WI38 (cell line): ENCODE measurements around the gene CDH23.

Experiments used
- H3K4me3 ChIP-seq: 2 replicates; pipeline ENCODE4 v1.5.1; 2011; ENCODE audit warnings: low read depth, mild to moderate bottlenecking, control low read depth, low read length
- TF ChIP-seq, protein P1 (sequence below): IDR thresholded peaks from 2 replicates; pipeline ENCODE4 v1.5.1; 2012; ENCODE audit warnings: low read depth, mild to moderate bottlenecking, control low read depth, low read length

Gene CDH23

GRCh38 chr10:71747039-71747531 is 350.4 kb downstream of the CDH23 start:
- TF ChIP-seq, protein P1, sequence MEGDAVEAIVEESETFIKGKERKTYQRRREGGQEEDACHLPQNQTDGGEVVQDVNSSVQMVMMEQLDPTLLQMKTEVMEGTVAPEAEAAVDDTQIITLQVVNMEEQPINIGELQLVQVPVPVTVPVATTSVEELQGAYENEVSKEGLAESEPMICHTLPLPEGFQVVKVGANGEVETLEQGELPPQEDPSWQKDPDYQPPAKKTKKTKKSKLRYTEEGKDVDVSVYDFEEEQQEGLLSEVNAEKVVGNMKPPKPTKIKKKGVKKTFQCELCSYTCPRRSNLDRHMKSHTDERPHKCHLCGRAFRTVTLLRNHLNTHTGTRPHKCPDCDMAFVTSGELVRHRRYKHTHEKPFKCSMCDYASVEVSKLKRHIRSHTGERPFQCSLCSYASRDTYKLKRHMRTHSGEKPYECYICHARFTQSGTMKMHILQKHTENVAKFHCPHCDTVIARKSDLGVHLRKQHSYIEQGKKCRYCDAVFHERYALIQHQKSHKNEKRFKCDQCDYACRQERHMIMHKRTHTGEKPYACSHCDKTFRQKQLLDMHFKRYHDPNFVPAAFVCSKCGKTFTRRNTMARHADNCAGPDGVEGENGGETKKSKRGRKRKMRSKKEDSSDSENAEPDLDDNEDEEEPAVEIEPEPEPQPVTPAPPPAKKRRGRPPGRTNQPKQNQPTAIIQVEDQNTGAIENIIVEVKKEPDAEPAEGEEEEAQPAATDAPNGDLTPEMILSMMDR, result no peak
- no peak overlapping the region for H3K4me3 ChIP-seq

DNA sequence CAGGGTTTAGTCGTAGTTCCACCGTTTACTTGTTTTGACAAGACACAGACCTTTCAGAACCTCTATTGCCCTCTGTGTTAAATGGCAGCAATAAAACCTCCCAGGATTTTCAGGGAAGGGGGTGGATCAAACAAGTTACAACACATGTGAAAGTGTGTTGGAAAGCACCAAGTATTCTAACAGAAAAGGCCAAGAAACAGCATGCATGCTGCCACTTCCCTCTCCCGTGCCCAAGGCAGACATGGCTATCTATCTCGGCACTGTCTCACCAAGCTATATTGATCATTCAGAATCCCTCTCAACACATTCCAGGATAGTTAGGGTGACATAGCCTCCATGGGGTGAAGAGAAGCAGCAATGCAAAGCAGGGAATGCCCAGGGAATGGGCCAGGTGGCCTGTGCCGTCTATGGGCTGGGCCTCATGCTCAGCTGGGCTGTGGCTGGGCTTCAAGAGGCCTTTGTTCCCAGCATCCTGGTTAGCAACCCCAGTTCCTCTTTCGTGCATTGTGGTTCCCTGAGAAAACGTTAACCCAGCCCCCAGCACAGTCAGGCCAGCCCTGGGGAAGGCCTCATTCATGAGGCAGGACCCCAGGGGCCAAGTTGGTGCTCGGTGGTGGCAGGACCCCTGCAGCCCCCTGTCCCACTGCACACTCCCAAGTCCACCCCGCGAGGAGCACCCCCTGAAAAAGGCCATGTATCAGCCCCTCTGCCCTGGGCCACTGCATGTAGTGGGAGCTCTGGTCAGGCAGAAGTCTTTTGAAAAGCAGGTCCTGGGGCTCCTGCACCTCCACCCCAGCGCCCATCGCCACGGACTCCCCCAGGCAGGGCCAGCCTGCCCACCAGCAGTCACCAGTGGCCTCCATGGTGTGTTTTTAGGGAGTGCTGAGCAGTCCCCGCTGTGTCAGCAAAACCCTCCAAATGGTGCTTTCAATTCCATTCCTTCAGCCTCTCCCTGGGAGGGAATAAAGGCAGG is 351.1 kb downstream of the CDH23 start:
- TF ChIP-seq, protein P1, result no peak
- no peak overlapping the region for H3K4me3 ChIP-seq

- TF ChIP-seq, protein P1, result no peak
- H3K4me3 ChIP-seq, result no peak overlapping the region
Measured at GRCh38 chr10:71748671-71749191, 352.0 kb downstream of the CDH23 start.

DNA sequence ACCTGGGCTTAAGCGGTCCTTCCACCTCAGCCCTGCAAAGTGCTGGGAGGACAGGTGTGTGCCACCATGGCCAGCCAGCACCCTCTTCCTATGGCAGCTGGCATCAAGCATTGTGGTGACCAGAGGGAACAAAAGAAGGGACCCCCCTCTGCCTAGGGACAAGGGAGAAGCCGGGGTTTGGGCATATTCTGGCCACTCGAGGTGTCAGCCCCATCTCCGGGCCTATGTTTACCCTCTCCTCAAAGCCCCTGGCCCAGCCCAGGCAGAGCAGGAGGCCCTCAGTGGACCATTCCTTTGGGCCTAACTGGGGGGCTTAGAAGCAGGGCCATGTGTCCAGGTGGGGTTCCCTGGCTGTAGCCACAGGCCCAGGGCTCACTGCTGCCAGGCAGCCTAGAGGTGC is 352.7 kb downstream of the CDH23 start:
- H3K4me3 ChIP-seq, result no peak overlapping the region
- TF ChIP-seq, protein P1, result no peak

DNA sequence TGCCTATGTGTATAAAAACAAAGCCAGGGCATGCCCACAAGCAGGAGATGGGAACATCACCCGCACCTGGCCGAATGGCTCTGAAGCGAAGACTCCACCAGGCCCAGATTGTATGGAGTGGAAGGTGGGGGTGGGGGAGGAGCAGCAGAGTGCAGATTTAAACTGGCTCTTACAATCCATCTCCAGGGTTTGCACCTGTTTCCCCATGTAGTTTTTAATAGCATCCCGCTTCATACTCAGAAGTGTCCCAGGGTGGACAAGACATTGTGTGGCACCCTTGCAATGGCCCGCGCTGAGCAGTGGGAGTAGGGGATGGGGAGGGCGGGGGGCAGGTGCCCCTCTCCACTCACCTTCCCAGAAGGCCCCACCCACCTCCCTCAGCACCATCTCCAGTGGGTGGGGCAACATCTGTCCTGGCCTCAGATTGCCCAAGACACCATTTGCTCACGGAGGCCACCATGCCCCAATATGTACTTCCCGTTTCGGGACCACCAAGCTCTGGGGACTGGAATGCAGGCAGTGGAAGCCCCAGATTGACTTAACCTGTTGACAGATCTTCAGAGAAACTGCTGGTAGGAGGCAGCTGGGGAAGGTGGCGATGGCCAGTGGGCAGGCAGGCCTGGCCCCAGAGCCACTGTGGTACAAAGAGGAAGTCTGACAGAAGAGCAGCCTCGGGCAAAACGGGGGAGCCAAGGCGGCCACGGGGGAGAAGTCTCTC is 353.6 kb downstream of the CDH23 start:
- no peak overlapping the region for H3K4me3 ChIP-seq

DNA sequence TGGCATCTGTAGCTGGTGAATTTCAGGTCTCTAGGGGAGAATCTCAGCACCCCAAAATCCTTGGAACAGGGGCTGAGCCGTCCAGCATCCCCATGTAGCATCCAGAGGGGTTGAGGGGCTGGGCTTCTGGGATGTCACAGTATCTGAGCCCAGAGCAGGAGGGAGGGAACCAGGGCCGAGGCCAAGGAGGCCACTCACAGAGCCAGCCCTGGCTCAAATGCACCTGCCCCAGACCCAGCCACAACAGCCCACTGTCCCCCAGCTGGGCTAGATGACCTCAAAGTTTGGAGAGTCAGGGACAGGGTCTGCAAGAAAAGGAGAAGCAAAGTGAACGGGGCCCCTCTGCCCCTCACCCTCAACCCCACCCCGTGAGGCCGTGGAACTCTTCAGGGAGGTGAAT is 354.3 kb downstream of the CDH23 start:
- TF ChIP-seq, protein P1, result no peak
- H3K4me3 ChIP-seq, result no peak overlapping the region

More for the DNA sequence above, 353.6 kb downstream of the CDH23 start:
- TF ChIP-seq, protein P1, result no peak
